Lower lobe of right lung (tissue), 2 donors: ENCODE results near the gene RBM14. TPM values are rescaled to one million over a fixed set of nuclear protein-coding genes. Genes with fewer than 3 reads are reported as not detected.
A peak's percentile ranks its signal among the peaks of the same experiment; 100 is the strongest.
"Not testable (repeated sequence)": the region's sequence is repeated elsewhere in the genome, so short reads cannot be mapped to it uniquely, and the experiment has no call there.

Source experiments
- ATAC-seq, 2 donors: fragments of 200-7000 bp; cut with Tn5 transposase; one replicate each; pipeline ENCODE4 v1.9.1; 2020 to 2022; ENCODE audit warnings: mild to moderate bottlenecking in 2 of 2, moderate library complexity in 2 of 2
- DNase-seq: peaks from one replicate; pipeline ENCODE4 v3.0.0-alpha.2; 2020
- H3K27ac ChIP-seq: fragments of 200-600 bp; one replicate; pipeline ENCODE4 v1.8.0; 2022
- H3K27me3 ChIP-seq: fragments of 200-600 bp; one replicate; pipeline ENCODE4 v1.8.0; 2022; ENCODE audit warnings: low read depth
- H3K36me3 ChIP-seq: fragments of 200-600 bp; one replicate; pipeline ENCODE4 v1.8.0; 2022; ENCODE audit warnings: mild to moderate bottlenecking
- H3K4me1 ChIP-seq: fragments of 200-600 bp; one replicate; pipeline ENCODE4 v1.8.0; 2022
- H3K4me3 ChIP-seq: fragments of 200-600 bp; one replicate; pipeline ENCODE4 v1.8.0; 2022; ENCODE audit warnings: mild to moderate bottlenecking
- H3K9me3 ChIP-seq: fragments of 200-600 bp; one replicate; pipeline ENCODE4 v1.8.0; 2022
- intact Hi-C: fragments of 100-400 bp; cut with DNase I; formaldehyde crosslinking; loops from one replicate; pipeline ENCODE4 v1.11.0; 2022
- total RNA-seq: library from RNA; stranded (reverse); fragmentation: NEBNext Ultra II Directional; extraction: Animal tissue kit (Norgen Biotek cat#: 25700); gene quantifications from one replicate; pipeline ENCODE4 v1.2.1, GENCODE V29; 2021
- TF ChIP-seq, protein P1 (sequence below): fragments of 200-600 bp; IDR thresholded peaks from one replicate; pipeline ENCODE4 v1.8.0; 2022; ENCODE audit warnings: antibody characterized with exemption, mild to moderate bottlenecking
- donor health status: DM: no; HTN: yes; CAD: no; lungs with severe emphysema.

Gene RBM14
- total RNA-seq, 1 donor from 2014 or later = 93.4 TPM

DNA sequence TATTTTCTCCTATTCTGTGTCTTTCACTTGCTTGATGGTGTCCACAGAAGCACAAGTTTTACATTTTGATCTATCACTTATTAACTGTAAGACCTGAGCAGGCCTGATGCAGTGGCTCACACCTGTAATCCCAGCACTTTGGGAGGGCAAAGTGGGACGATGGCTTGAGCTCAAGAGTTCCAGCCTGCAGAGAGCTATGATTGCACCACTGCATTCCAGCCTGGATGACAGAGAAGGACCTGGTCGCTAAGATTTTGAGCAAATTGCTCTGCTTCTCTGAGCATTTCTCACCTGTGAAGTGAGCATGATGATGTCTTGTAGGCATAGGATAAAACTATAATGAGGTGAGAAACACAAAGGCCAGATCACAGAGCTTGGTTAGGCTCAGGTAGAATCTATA, 30.3 kb upstream of the RBM14 start:
- Histone ChIP-seq H3K36me3 (no peaks in the 10 kb centered on the region), H3K27ac (no peak overlapping the region), H3K9me3 (no peaks in the 10 kb centered on the region), H3K4me1 (no peaks in the 10 kb centered on the region), H3K4me3 (no peak overlapping the region), H3K27me3 (no peaks in the 10 kb centered on the region)
- ATAC-seq (no peak), DNase-seq (no peak)
- TF ChIP-seq, protein P1, sequence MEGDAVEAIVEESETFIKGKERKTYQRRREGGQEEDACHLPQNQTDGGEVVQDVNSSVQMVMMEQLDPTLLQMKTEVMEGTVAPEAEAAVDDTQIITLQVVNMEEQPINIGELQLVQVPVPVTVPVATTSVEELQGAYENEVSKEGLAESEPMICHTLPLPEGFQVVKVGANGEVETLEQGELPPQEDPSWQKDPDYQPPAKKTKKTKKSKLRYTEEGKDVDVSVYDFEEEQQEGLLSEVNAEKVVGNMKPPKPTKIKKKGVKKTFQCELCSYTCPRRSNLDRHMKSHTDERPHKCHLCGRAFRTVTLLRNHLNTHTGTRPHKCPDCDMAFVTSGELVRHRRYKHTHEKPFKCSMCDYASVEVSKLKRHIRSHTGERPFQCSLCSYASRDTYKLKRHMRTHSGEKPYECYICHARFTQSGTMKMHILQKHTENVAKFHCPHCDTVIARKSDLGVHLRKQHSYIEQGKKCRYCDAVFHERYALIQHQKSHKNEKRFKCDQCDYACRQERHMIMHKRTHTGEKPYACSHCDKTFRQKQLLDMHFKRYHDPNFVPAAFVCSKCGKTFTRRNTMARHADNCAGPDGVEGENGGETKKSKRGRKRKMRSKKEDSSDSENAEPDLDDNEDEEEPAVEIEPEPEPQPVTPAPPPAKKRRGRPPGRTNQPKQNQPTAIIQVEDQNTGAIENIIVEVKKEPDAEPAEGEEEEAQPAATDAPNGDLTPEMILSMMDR = no peak
- intact Hi-C loops = no loop called here

GRCh38 chr11:66589315-66589714, 27.1 kb upstream of the RBM14 start:
- ATAC-seq, H3K4me3 ChIP-seq, DNase-seq, H3K27ac ChIP-seq, intact Hi-C loops, H3K9me3 ChIP-seq, H3K36me3 ChIP-seq, H3K27me3 ChIP-seq: not testable (repeated sequence)
- H3K4me1 ChIP-seq = peaks cover 17% of the 10 kb centered on the region

DNA sequence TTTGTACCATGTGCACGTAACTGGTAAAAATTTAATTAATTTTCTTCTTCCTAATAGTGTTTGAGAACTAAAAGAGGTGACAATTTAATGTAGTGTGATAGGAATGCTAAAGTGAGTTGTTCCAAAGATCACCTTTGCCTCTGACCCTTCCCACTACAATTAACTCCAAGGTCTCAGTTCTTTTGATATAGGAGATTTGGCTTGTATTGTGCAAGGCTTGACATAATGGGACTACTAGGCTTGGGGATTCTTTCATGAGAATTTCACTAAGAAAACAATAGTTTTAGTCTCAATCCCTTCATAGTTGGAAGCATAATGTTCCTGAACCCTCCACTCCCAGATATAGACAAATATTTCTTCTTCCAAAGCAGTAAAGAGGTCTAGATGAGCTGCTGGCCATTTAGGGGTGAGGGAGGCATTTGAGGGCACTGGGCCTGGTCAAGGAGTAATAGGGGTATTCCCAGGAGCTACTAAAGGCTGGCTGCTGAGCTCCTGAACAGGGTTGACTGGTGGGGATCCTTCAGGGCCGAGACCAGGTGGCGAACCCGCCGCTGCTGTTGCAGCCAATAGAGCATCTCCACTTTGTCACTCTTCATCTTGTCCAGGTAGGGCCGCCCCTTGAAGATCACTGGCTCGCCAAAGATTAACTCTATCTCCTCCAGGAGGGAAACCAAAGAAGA, 26.3 kb upstream of the RBM14 start:
- Histone ChIP-seq H3K4me1 (peaks cover 24% of the 10 kb centered on the region), H3K27ac (no peak overlapping the region), H3K27me3 (no peaks in the 10 kb centered on the region), H3K4me3 (no peak overlapping the region), H3K9me3 (no peaks in the 10 kb centered on the region), H3K36me3 (no peaks in the 10 kb centered on the region)
- intact Hi-C loops = no loop called here
- DNase-seq = no peak
- ATAC-seq = no peak
- TF ChIP-seq, protein P1 = no peak

DNA sequence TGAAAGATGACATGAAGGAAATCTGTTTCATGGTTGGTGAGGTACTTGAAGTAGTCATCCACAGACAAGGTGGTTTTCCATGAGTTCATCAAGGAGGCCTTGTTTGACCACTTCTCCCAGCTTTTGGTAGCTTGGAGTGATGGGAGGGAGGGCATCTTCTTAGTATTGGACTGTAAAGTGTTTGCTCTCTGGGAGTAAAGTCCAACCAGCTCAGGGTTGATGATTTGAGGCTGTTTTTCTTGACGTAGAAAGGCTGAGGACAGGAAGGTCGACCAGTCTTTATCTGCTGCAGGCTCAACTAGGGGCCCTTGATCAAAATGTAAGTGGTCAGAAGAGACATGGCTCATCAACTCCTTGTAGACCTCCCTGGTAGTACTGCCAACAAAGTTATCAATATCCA, 25.3 kb upstream of the RBM14 start:
- TF ChIP-seq, protein P1 = no peak
- Histone ChIP-seq H3K27ac (no peak overlapping the region), H3K4me3 (no peak overlapping the region), H3K27me3 (no peaks in the 10 kb centered on the region), H3K9me3 (no peaks in the 10 kb centered on the region), H3K4me1 (peaks cover 32% of the 10 kb centered on the region), H3K36me3 (no peaks in the 10 kb centered on the region)
- ATAC-seq = no peak
- no peak for DNase-seq
- intact Hi-C loops = no loop called here

- ATAC-seq (peak; percentile 98 to 99), DNase-seq (peak; percentile 100)
- Histone ChIP-seq H3K27me3 (no peaks in the 10 kb centered on the region), H3K27ac (peak within 1 kb of the TSS; percentile 73), H3K9me3 (no peaks in the 10 kb centered on the region), H3K4me3 (peak within 1 kb of the TSS; percentile 67), H3K36me3 (no peaks in the 10 kb centered on the region), H3K4me1 (peaks cover 33% of the 10 kb centered on the region)
- intact Hi-C loops = no loop called here
- TF ChIP-seq, protein P1 = peak; percentile 72
Measured at GRCh38 chr11:66592457-66593302, 23.8 kb upstream of the RBM14 start, which contains the start of the genes CCDC87 and CCS. Gene CCDC87 (minus strand): TSS chr11:66593063. CDS start chr11:66593015, 48 bp downstream. Gene CCS (plus strand): TSS chr11:66593185. CDS start chr11:66593262, 77 bp downstream.

DNA sequence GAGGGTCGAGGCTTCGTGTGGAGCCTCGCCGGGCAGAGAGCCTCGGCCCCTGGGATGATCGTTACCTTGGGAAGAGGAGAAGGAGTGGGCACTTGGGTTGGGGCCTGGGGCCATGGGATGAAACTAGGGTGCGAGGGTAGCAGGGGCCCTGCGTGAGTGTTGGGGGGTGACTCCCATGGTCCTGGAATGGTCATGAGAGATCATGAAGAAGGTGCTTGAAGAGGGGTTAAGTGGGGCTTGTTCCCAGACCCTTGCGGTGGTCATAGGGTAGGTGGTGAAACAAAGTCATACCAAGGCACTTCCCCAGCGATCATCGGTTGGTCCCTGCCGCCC, 23.2 kb upstream of the RBM14 start:
- Histone ChIP-seq H3K27ac (peak overlapping the region; percentile 73), H3K4me1 (peaks cover 33% of the 10 kb centered on the region)

More for the DNA sequence above, 23.2 kb upstream of the RBM14 start:
- TF ChIP-seq, protein P1 = no peak
- H3K36me3 ChIP-seq = no peaks in the 10 kb centered on the region
- DNase-seq = no peak
- peak in 1 of 2 donors; percentile 32 for ATAC-seq
- H3K4me3 ChIP-seq = peak overlapping the region; percentile 67
- no peaks in the 10 kb centered on the region for H3K27me3 ChIP-seq
- intact Hi-C loops = no loop called here
- H3K9me3 ChIP-seq = no peaks in the 10 kb centered on the region
